ENCODE results near the gene RPL35. TPM values are rescaled to one million over a fixed set of nuclear protein-coding genes. Genes with fewer than 3 reads are reported as not detected.
A peak's percentile ranks its signal among the peaks of the same experiment; 100 is the strongest.

Gene RPL35
- 621 TPM for total RNA-seq
- long read RNA-seq, transcript RPL35-203 (3 exons, 785 nt) = minor isoform, 9 of 242 reads
- long read RNA-seq, transcript RPL35-201 (4 exons, 455 nt) = major isoform, 218 of 242 reads
- long read RNA-seq, partial matches to known transcripts = 8 of 242 reads
- long read RNA-seq, other reads (novel, unspliced or antisense) = 7 of 242 reads

DNA sequence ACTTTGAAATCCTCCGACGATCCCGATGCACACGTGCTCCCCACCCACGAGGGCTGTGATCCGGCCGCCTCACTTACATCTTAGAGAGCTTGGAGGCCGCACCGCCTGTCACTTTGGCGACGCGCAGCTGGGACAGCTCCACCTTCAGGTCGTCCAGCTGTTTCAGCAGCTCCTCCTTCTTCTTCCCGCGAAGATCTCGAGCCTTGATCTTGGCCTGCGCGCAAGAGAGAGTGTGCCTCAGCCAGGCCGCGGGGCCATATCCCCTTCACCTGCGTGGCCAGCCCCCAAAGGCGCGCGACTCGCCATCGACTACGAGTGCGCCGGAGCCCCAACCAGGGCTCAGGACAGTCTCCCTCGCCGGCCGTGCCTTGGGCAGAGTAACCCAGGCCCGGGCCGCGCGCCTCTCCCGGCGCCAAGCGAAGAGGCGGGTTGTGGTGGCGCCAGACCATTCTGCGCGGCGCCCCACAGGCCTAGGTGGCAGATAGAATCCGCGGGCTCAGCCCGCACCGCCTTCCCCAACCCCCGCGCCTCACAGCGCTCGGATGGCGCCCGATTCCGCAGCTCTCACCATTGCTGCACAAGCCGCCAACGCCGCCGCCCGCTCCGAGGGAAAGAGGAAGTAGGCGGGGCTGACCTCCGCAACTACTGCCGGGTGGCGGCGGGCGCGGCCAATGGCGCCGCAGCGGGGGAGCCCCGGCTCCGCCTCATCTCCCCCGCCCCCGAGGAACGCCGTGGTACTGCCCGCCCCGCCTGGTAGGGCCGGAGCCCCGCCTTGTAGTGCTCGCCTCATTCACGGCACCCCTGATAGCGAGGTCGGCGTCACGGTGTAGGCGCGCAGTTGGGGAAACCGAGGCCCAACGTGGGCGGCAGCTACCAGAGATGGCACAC is at the start of gene RPL35, which contains the start of gene ARPC5L:
Gene RPL35 (minus strand): TSS at position 616 of the 888 bp plus-strand sequence. CDS start 45 bp downstream, at position 571.
Gene ARPC5L (plus strand): TSS at position 789 of the 888 bp plus-strand sequence. CDS start 7,161 bp downstream, outside the sequence.
- peak; percentile 97 for ATAC-seq (ENCODE audit: poor library complexity)
- peak; percentile 96 for DNase-seq
- intact Hi-C loops (cut with DNase I) = no loop called here

DNA sequence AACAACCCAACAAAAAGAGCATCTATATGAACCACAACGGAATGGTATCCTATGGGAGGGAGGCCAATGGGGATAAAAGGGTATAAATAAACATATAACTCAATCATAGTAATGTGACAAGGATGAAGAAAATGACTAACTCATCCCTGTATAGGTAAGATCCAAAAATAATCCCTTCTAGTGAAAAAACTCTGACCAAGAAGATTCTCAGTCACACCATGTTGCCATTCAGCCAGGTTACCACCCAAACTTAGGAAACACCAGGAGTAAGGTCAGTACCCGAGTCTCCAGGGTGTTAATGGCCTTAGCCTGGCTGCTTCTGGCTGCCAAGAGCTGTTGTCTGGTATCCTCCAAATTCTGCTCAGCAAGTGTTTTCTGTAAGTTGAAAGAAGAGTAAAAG is 46.3 kb upstream of the RPL35 start:
- no peak for DNase-seq
- ATAC-seq (ENCODE audit: poor library complexity) = no peak
- intact Hi-C loops (cut with DNase I) = no loop called here

DNA sequence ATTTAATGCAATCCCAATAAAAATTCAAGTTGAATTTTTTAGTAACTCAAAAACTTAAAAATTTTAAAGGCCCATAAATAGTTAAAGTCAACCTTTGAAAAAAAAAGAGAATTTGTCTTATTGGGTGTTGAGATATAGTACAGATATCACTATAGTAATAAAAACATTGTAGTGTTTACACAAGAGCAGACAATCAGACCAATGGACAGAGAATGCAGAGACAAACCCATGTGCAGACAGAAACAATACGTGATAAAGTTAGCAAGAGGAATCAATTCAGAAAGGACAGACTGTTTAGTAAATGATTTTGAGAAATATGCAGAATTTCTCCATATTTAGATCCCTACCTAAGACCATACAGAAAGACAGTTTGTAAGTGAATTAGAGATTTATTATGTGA is 45.2 kb upstream of the RPL35 start:
- ATAC-seq (ENCODE audit: poor library complexity) (no peak), DNase-seq (no peak)
- intact Hi-C loops (cut with DNase I) = no loop called here

DNA sequence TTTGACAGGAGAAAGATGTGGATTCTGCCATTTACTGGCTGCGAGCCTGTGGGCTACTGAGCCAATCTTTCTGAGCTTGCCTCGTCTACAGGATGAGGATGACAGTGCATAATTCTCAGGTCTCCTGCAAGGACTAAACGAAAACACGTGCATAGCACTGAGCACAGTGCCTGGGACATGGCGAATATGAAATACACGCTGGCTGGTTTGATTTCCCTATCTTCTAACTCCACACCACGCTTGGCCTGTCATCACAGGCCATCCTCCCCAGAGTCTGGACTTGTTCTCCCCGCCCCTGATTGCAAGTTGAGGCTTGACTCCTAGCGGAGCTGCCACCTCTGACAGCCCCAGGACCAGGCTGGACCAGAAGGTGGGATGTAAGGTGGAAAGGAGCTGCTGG is 38.1 kb upstream of the RPL35 start:
- DNase-seq (no peak), ATAC-seq (ENCODE audit: poor library complexity) (no peak)
- intact Hi-C loops (cut with DNase I) = no loop called here

- no peak for ATAC-seq (ENCODE audit: poor library complexity)
- no peak for DNase-seq
- intact Hi-C loops (cut with DNase I) = no loop called here
Observed at GRCh38 chr9:124897570-124898460, 36.1 kb upstream of the RPL35 start.

- no peak for DNase-seq
- ATAC-seq (ENCODE audit: poor library complexity) = peak; percentile 36
- intact Hi-C loops (cut with DNase I) = no loop called here
Observed at GRCh38 chr9:124894741-124895170, 33.0 kb upstream of the RPL35 start.

- intact Hi-C loops (cut with DNase I) = no loop called here
- DNase-seq (no peak), ATAC-seq (ENCODE audit: poor library complexity) (no peak)
Observed at GRCh38 chr9:124894035-124894740, 32.4 kb upstream of the RPL35 start.

GRCh38 chr9:124890179-124890578 is 28.4 kb upstream of the RPL35 start:
- DNase-seq = no peak
- no peak for ATAC-seq (ENCODE audit: poor library complexity)
- intact Hi-C loops (cut with DNase I) = no loop called here

- intact Hi-C loops (cut with DNase I) = no loop called here
- DNase-seq (no peak), ATAC-seq (ENCODE audit: poor library complexity) (no peak)
Observed at GRCh38 chr9:124889006-124889405, 27.2 kb upstream of the RPL35 start.

DNA sequence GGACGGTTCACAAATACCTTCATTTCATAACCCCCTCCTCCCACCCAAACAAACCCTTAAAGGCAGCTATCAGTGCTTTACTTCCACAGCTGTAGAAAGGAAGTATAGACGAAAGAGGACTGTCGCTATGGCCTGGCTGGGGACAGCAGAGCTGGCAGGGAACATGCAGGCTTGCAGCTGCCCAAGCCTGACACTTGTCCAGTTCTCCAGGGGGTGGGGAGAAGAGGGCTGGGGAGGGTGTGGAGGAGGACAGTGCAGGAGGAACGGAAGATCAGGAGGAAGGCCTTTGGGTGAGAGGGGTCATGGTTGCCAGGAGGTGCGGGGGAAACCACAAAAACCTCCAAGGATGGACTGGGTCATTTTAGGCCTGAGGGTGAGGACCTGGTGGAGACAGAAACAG is 26.1 kb upstream of the RPL35 start:
- no peak for DNase-seq
- intact Hi-C loops (cut with DNase I) = no loop called here
- ATAC-seq (ENCODE audit: poor library complexity) = no peak

DNA sequence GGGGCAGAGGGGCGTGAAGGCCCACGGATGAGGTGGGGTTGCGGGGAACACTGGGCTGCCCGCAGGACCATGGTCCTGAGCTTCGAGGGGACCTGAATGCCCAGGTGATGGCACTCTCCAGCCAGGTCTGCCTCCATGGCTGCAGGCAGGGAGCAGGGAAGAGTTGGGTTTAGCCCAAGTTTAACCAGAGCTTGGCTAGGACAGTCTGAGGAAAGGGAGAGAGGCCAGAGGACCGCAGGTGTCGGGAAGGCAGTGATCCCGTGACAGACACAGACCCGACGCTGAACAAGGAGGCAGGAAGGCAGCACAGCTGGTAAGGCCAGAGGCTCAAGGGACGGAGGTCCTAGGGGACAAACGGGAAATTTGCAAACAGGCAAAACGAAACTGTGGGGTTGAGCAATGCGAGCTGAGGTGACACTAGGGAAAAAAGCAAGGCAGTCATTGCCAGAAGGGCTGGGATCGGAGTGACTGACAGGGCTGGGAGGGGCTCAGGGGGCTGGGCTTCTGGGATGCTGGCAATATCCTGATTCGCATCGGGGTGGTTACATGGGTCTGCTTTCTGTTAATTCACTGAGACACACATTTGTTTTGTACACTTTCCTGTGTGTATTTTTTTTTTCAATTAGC is 25.2 kb upstream of the RPL35 start:
- ATAC-seq (ENCODE audit: poor library complexity) (no peak), DNase-seq (no peak)
- intact Hi-C loops (cut with DNase I) = no loop called here

DNA sequence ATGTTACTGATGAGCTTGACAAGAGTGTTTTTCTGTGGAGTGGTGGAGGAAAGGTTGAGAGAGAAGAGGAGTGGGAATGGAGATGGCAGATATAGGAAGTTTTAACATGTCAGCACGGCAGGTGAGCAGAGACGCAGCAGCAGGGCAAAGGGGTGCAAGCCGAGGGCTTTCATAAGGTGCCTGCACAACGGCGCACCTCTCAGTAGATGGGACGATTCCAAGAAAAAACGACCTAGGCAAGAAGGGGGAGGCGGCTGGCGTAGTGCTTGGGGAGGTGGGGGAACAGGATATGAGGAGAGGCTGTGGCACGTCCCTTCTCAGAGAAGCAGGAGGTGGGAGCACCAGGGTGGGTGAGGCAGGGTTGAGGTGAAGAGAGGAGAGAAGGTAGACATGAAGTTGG is 24.7 kb upstream of the RPL35 start:
- ATAC-seq (ENCODE audit: poor library complexity) (no peak), DNase-seq (no peak)
- intact Hi-C loops (cut with DNase I) = no loop called here

DNA sequence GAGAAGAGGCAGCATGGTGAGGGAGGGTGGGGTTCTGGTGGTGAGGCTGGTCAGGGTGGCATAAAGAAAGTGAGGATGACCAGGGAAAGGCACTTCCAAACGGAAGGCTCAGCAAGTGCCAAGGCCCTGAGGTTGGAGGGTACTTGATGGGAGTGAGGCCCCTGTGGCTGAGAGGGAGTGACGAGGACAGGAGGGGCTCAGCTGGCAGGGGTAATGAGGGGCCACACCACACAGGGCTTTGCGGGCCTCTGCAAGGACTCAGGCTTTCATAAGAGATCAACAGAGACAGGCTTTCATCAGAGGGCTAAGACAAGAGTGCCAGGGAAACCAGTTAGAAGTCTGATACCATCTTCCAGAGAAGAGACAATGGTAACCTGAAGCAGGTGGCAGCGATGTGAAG is 23.8 kb upstream of the RPL35 start:
- DNase-seq (no peak), ATAC-seq (ENCODE audit: poor library complexity) (no peak)
- intact Hi-C loops (cut with DNase I) = no loop called here

GRCh38 chr9:124884376-124884775 is 22.6 kb upstream of the RPL35 start:
- intact Hi-C loops (cut with DNase I) = no loop called here
- no peak for DNase-seq
- no peak for ATAC-seq (ENCODE audit: poor library complexity)

GRCh38 chr9:124882231-124882630 is 20.5 kb upstream of the RPL35 start:
- intact Hi-C loops (cut with DNase I) = no loop called here
- ATAC-seq (ENCODE audit: poor library complexity) (no peak), DNase-seq (no peak)

DNA sequence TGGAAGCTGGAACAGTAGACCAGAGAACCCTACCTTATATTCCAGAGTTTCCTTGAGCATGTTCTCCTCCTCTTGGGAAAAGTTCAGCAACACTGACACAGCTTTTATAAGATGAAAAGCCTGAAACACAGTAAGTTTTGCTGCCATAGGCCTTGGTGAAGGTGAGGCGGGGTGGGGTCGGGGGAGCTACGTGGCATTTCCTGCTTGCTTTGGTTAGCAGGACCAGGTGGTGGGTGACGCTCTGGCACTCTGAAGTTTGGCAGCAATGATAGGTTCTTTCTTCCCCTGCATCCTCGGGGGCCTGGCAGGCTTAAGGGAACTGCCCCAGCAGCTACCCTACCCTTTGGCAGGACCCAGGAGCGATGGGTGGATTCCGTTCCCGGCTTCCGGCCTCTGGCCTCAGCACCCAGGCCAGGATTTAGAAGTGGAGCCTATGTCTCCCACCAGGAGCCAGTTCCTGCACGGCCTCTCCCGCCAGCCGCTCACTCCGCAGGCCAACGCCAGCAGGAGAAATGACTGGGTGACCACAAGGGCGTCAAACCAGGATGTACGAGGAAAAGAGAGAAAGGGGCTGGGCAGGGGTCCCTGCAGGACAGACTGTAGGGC is 19.5 kb upstream of the RPL35 start:
- DNase-seq (no peak), ATAC-seq (ENCODE audit: poor library complexity) (no peak)
- intact Hi-C loops (cut with DNase I) = no loop called here

- intact Hi-C loops (cut with DNase I) = no loop called here
- no peak for ATAC-seq (ENCODE audit: poor library complexity)
- DNase-seq = no peak
Observed at GRCh38 chr9:124880501-124880900, 18.7 kb upstream of the RPL35 start.

DNA sequence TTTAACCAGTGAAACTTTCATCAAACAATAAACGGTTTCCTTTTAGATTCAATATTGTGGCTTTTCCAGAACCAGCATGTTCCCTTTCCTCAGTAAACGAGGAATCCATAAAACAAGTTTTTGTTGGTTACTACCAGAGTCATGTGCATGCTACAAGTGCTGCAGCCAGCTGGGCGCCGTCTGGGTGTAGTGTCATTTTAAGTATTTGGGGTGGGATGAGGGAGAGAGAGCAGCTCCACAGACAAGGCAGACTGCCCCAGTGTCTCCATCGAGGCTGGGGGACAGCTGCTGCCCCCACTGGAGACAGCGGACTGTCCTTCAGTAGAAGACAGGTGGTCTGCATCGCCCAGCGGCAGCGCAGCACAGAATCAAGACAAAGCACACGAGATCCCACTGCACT is 17.5 kb upstream of the RPL35 start:
- DNase-seq (peak; percentile 17), ATAC-seq (ENCODE audit: poor library complexity) (no peak)

More for the DNA sequence above, 17.5 kb upstream of the RPL35 start:
- intact Hi-C loops (cut with DNase I) = no loop called here
